DMS114 treated with DMSO at 0.1 percent for 48 hours (cell line): ENCODE data around the gene SLC7A4.

Experiments used
- DNase-seq: peaks from one replicate; lab custom pipeline; 2025; ENCODE audit not compliant: unreplicated experiment; lab: John Stamatoyannopoulos, UW

The SLC7A4 gene

GRCh38 chr22:21000207-21000986, 32.0 kb downstream of the SLC7A4 start:
- DNase-seq: no peak

- DNase-seq: no peak
These were observed 32.8 kb downstream of the SLC7A4 start for GRCh38 chr22:20999350-21000206.

- no peak for DNase-seq
These were observed 33.7 kb downstream of the SLC7A4 start for GRCh38 chr22:20998411-20999336.

GRCh38 chr22:20997536-20998257, 34.7 kb downstream of the SLC7A4 start:
- no peak for DNase-seq

- no peak for DNase-seq
These were observed 35.5 kb downstream of the SLC7A4 start for GRCh38 chr22:20996598-20997535.

- DNase-seq: no peak
These were observed 36.3 kb downstream of the SLC7A4 start for GRCh38 chr22:20996031-20996410.

- no peak for DNase-seq
These were observed 36.9 kb downstream of the SLC7A4 start for GRCh38 chr22:20995329-20996030.

- no peak for DNase-seq
These were observed 37.5 kb downstream of the SLC7A4 start for GRCh38 chr22:20994902-20995241.

GRCh38 chr22:20994128-20994901, 38.0 kb downstream of the SLC7A4 start:
- no peak for DNase-seq

GRCh38 chr22:20993304-20994127, 38.8 kb downstream of the SLC7A4 start:
- no peak for DNase-seq

- no peak for DNase-seq
These were observed 39.7 kb downstream of the SLC7A4 start for GRCh38 chr22:20992456-20993303.

GRCh38 chr22:20992056-20992442, 40.3 kb downstream of the SLC7A4 start:
- DNase-seq: no peak

- DNase-seq: no peak
These were observed 40.9 kb downstream of the SLC7A4 start for GRCh38 chr22:20991252-20992055.

- no peak for DNase-seq
These were observed 41.9 kb downstream of the SLC7A4 start for GRCh38 chr22:20990184-20991180.
